Keratinocyte (primary cell): Measurements from ENCODE around the gene SOX8.

Source experiments
- EZH2 ChIP-seq: IDR thresholded peaks from one replicate; pipeline ENCODE4 v1.6.1; 2012; ENCODE audit warnings: inconsistent platforms, mild to moderate bottlenecking, low read length, moderate library complexity
- TF ChIP-seq, protein P1 (sequence below), 3 experiments: IDR thresholded peaks in 1 of 3; conservative IDR thresholded peaks in 1 of 3; optimal IDR thresholded peaks in 1 of 3; 2 replicates in 2 of 3; 3 replicates in 1 of 3; pipeline versions ENCODE3 to v1.5.1; 2011; ENCODE audit warnings: low read length in 3 of 3, mild to moderate bottlenecking in 3 of 3, moderate library complexity in 2 of 3, control low read depth in 1 of 3, inconsistent platforms in 1 of 3; ENCODE audit not compliant: insufficient read depth in 2 of 3; ENCODE audit errors: extremely low read depth in 1 of 3

- TF ChIP-seq, protein P1, sequence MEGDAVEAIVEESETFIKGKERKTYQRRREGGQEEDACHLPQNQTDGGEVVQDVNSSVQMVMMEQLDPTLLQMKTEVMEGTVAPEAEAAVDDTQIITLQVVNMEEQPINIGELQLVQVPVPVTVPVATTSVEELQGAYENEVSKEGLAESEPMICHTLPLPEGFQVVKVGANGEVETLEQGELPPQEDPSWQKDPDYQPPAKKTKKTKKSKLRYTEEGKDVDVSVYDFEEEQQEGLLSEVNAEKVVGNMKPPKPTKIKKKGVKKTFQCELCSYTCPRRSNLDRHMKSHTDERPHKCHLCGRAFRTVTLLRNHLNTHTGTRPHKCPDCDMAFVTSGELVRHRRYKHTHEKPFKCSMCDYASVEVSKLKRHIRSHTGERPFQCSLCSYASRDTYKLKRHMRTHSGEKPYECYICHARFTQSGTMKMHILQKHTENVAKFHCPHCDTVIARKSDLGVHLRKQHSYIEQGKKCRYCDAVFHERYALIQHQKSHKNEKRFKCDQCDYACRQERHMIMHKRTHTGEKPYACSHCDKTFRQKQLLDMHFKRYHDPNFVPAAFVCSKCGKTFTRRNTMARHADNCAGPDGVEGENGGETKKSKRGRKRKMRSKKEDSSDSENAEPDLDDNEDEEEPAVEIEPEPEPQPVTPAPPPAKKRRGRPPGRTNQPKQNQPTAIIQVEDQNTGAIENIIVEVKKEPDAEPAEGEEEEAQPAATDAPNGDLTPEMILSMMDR (optimal IDR thresholded peaks at IDR 0.05 in 1 of 3, IDR thresholded peaks at IDR 0.05 in 1 of 3, conservative IDR thresholded peaks at IDR 0.05 in 1 of 3; ENCODE audit: extremely low read depth in 1 of 3, insufficient read depth in 2 of 3, low read length in 3 of 3): no peak
- no peak for TF ChIP-seq EZH2
These were observed 39.0 kb downstream of the SOX8 start for GRCh38 chr16:1020591-1020990.
